Fibroblast of mammary gland (primary cell): Measurements from ENCODE around the gene ASMTL.
"Not testable (repeated sequence)": the region's sequence is repeated elsewhere in the genome, so short reads cannot be mapped to it uniquely, and the experiment has no call there.

Source experiments
- DNase-seq: peaks from one replicate; pipeline ENCODE4 v3.0.0-alpha.2; 2010; ENCODE audit warnings: low read depth
- H3K4me3 ChIP-seq: 2 replicates; pipeline ENCODE4 v1.5.1; 2011; ENCODE audit warnings: low read depth, mild to moderate bottlenecking, low read length, moderate library complexity; ENCODE audit not compliant: control insufficient read depth
- TF ChIP-seq, protein P1 (sequence below): conservative IDR thresholded peaks from 2 replicates; pipeline ENCODE4 v1.5.1; 2011; ENCODE audit warnings: low read depth, low read length, inconsistent platforms; ENCODE audit not compliant: control insufficient read depth, insufficient read depth

ASMTL gene

DNA sequence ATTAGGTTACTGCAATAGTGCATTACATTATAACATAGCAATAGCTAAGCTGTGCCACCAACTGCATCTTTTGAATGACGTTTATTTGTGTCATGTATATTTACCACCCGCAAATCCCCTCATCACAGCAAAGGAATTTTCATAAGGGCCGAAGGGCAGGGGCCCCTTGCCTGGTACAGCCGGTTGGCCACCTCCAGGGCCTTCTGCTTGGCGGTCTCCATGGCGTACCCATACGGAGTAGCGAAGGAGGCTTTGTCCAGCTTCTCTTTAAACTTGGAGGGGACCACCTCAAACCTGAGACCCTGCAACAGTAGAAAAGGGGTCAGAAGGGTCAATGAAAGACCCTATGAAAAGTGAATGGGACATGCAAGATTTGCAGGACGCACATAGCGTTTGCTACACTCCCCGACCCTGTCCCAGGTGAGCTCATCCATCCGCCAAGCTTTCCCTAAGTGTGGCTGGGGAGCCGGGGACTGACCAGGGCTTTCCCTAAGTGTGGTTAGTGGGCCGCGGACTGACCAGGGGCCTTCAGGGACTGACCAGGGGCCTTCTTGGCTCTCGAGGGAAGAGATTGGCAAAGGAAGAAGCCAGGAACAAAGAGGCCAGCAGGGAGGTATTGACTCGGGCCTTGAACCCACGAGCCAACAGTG is 10.6 kb downstream of the ASMTL start:
- no peak overlapping the region for H3K4me3 ChIP-seq
- TF ChIP-seq, protein P1, sequence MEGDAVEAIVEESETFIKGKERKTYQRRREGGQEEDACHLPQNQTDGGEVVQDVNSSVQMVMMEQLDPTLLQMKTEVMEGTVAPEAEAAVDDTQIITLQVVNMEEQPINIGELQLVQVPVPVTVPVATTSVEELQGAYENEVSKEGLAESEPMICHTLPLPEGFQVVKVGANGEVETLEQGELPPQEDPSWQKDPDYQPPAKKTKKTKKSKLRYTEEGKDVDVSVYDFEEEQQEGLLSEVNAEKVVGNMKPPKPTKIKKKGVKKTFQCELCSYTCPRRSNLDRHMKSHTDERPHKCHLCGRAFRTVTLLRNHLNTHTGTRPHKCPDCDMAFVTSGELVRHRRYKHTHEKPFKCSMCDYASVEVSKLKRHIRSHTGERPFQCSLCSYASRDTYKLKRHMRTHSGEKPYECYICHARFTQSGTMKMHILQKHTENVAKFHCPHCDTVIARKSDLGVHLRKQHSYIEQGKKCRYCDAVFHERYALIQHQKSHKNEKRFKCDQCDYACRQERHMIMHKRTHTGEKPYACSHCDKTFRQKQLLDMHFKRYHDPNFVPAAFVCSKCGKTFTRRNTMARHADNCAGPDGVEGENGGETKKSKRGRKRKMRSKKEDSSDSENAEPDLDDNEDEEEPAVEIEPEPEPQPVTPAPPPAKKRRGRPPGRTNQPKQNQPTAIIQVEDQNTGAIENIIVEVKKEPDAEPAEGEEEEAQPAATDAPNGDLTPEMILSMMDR, result no peak
- no peak for DNase-seq

GRCh38 chrX:1440506-1440905 is 12.2 kb downstream of the ASMTL start:
- no peak for DNase-seq
- TF ChIP-seq, protein P1, result no peak
- H3K4me3 ChIP-seq, result no peak overlapping the region

DNA sequence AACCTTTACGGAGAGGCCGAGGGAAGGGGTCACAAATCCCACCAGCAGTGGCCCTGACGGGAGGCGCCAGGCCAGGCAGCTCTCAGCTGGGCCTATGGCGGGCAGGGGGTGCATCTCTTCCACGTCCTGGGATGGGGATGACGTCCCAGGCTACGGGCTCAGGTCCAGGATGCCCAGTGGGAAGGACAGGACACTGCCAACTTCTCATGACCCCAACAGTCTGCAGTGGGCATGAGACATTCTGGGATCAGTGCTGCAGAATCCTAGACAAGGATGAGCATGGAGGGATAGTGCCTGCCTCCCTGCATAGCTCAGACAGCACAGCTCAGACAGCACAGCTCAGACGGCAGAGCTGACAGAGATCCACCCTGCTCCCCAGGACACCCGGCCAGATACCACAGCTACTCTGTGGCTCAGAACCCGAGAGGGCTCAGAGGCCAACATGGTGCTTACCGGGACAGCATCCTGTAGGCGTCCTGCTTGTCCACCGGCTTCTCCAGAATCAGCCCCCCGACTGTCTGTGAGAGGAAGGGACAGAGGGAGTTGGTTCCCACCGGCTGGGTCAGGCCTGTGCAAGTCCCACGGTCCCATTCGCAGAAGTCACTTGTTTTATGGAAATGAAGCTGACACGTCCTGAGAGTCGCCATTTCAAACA is 17.3 kb downstream of the ASMTL start:
- H3K4me3 ChIP-seq, result no peak overlapping the region
- TF ChIP-seq, protein P1, result no peak
- DNase-seq, result no peak

- no peak overlapping the region for H3K4me3 ChIP-seq
- DNase-seq, result no peak
- TF ChIP-seq, protein P1, result no peak
These were observed 17.9 kb downstream of the ASMTL start for GRCh38 chrX:1434871-1435240.

DNA sequence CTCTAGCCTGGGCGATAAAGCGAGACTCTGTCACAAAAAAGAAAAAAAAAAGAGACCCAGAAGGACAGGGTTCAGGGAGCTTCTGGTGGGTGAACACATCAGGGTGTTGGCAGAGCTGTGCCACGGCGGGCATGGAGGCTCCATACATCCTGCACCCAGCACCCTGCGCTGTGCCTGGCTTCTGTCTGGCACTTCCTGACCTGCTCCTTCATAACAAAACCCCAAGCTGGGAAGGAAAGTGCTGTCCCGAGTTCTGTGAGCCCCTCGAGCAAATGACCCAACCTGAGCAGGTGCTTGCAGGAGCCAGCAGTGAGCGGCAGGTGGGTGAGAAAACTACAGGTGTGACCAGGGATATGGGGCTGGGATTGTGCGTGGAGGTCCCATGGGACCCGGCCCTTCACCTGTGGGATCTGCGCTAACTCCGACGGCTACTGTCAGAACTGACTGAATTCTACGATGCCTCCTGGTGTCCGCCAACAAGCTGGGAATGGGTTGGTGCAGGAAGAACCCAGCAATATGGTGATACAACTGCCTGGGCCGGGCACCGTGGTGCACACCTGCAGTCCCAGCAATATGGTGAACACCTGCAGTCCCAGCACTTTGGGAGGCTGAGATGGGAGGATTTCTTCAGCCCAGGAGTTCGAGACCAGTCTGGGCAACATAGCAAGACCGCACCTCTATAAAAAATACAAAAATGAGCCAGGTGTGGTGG is 18.9 kb downstream of the ASMTL start:
- DNase-seq, result no peak
- no peak overlapping the region for H3K4me3 ChIP-seq
- TF ChIP-seq, protein P1, result no peak

DNA sequence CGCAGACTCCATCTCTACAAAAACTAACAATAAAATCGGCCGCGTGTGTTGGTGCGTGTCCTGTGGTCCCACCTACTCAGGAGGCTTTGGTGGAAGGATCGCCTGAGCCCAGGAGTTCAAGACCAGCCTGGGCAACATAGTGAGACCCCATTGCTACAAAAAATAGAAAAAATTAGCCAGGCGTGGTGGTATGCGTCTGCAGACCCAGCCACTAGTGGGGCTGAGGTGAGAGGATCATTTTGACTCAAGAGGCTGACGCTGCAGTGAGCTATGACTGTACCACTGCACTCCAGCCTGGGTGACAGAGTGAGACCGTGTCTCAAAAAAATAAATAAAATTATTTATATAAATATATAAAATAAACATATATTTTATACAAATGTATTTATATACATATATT is 22.3 kb downstream of the ASMTL start:
- no peak for DNase-seq
- TF ChIP-seq, protein P1, result no peak
- no peak overlapping the region for H3K4me3 ChIP-seq

- TF ChIP-seq, protein P1, result no peak
- DNase-seq, result no peak
These were observed 25.0 kb downstream of the ASMTL start for GRCh38 chrX:1427756-1428155.

GRCh38 chrX:1426321-1426720 is 26.4 kb downstream of the ASMTL start:
- DNase-seq, H3K4me3 ChIP-seq: not testable (repeated sequence)

More at GRCh38 chrX:1427756-1428155, 25.0 kb downstream of the ASMTL start:
- H3K4me3 ChIP-seq, result no peak overlapping the region
